MM.1S (cell line): Measurements from ENCODE around the gene FAU.

Source experiments
- CTCF ChIP-seq: fragments of 300-600 bp; sonication (generic); IDR thresholded peaks from 2 replicates; pipeline ENCODE4 v1.5.1; 2016; ENCODE audit warnings: antibody characterized with exemption, low read length, mixed read lengths
- EZH2phosphoT487 ChIP-seq: fragments of 300-600 bp; sonication (generic); IDR thresholded peaks from 2 replicates; pipeline ENCODE4 v1.6.1; 2018; ENCODE audit warnings: antibody characterized with exemption, low read length

- TF ChIP-seq EZH2phosphoT487: no peak
- TF ChIP-seq CTCF: no peak
Measured at GRCh38 chr11:65107078-65107477, 14.9 kb downstream of the FAU start.
